LNCAP (cell line): ENCODE data around the gene RANBP10.

Experiments
- TF ChIP-seq, protein P1 (sequence below): fragments of 450-650 bp; IDR thresholded peaks from 2 replicates; pipeline ENCODE4 v1.5.1; 2017; ENCODE audit warnings: mild to moderate bottlenecking

Gene RANBP10

DNA sequence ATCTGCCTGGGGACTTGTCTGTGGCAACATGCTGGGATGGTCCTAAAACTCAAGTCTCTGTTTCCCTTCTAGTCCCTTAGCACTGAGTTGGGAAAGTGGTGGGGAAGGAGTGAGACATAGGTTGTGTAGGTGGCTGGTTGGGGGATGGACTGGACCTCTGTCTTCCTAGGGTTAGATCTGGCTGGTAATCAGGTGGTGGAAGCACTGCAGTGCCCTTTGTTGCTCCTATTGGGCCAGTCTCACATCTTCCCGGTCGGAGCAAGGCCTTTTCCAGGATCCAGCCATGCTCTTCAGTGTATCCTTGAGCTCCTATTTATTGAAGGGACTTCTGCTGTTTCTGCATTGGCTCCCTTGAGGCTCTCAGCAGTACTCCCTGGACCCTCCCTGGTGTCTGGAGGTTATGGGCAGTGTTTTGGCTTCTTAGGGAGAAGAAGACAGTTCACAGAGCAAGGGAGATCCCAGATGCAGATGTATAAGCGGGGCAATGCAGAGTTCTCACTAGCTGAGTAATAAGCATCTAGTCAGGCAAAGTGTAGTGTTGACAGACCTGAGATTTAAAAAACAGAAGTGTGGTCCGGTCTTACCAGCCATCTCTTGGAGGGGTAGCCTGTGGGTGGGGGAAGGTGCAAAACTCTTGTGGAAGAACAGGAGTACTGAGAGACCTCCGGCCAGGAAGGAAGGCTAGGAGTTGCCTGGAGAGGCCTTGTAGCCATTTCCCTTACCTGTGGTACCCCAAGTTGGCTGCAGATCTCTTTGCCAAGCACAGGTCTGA, 39.1 kb upstream of the RANBP10 start:
- TF ChIP-seq, protein P1, sequence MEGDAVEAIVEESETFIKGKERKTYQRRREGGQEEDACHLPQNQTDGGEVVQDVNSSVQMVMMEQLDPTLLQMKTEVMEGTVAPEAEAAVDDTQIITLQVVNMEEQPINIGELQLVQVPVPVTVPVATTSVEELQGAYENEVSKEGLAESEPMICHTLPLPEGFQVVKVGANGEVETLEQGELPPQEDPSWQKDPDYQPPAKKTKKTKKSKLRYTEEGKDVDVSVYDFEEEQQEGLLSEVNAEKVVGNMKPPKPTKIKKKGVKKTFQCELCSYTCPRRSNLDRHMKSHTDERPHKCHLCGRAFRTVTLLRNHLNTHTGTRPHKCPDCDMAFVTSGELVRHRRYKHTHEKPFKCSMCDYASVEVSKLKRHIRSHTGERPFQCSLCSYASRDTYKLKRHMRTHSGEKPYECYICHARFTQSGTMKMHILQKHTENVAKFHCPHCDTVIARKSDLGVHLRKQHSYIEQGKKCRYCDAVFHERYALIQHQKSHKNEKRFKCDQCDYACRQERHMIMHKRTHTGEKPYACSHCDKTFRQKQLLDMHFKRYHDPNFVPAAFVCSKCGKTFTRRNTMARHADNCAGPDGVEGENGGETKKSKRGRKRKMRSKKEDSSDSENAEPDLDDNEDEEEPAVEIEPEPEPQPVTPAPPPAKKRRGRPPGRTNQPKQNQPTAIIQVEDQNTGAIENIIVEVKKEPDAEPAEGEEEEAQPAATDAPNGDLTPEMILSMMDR: no peak

DNA sequence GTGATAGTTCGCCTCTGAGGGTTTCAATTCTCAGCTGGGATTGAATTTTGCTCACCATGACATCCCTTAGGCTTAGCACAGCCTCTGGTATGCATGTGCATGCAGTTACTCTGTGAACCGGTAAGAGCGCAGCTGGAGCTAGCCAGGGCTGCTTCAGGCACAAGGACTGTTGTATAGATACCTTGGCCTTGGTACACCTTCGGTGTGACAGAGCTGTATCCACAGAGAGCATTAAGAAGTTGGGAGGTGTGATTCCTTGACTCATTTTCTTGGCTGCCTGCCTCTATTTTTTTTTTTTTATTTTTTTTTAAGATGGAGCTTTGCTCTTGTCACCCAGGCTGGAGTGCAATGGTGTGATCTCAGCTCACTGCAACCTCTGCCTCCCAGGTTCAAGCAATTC, 38.1 kb upstream of the RANBP10 start:
- TF ChIP-seq, protein P1: no peak

GRCh38 chr16:67843343-67843765, 37.0 kb upstream of the RANBP10 start:
- TF ChIP-seq, protein P1: no peak

DNA sequence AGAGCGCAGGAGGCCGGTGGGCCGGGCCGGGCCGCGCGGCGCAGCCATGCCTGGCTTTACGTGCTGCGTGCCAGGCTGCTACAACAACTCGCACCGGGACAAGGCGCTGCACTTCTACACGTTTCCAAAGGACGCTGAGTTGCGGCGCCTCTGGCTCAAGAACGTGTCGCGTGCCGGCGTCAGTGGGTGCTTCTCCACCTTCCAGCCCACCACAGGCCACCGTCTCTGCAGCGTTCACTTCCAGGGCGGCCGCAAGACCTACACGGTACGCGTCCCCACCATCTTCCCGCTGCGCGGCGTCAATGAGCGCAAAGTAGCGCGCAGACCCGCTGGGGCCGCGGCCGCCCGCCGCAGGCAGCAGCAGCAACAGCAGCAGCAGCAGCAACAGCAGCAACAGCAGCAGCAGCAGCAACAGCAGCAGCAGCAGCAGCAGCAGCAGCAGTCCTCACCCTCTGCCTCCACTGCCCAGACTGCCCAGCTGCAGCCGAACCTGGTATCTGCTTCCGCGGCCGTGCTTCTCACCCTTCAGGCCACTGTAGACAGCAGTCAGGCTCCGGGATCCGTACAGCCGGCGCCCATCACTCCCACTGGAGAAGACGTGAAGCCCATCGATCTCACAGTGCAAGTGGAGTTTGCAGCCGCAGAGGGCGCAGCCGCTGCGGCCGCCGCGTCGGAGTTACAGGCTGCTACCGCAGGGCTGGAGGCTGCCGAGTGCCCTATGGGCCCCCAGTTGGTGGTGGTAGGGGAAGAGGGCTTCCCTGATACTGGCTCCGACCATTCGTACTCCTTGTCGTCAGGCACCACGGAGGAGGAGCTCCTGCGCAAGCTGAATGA, 36.4 kb upstream of the RANBP10 start:
- TF ChIP-seq, protein P1: no peak

GRCh38 chr16:67841816-67842508, 35.6 kb upstream of the RANBP10 start, which contains the start of gene THAP11:
TSS of gene THAP11 (plus strand) at chr16:67842320. CDS start at chr16:67842555, 235 bp downstream.
- TF ChIP-seq, protein P1: peak; percentile 71

- TF ChIP-seq, protein P1: no peak
Observed at GRCh38 chr16:67841198-67841815, 34.9 kb upstream of the RANBP10 start.

DNA sequence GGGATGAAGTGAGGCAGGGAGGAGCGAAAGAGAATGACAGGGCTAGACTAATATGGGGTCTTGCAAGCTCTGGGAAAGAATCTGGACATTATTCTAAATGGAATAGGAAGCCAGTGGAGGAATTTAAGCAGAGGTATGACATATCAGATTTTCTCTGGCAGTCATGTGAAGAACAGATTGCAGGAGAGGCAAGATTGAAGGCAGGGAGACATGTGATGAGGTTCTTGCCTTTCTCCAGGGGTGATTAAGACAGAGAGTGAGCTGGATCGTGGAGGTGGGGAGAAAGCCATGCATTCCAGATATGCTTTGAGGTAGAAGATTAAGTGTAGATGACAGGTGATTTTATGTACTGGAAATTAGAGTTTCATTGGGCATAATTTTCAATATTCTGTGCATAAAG, 31.5 kb upstream of the RANBP10 start:
- TF ChIP-seq, protein P1: no peak
